ENCODE data around the gene FAM180B. TPM values are rescaled to one million over a fixed set of nuclear protein-coding genes. Genes with fewer than 3 reads are reported as not detected.

The FAM180B gene
- total and polyA plus RNA-seq, 10 of the 15 experiments (the other 5 are each of a cell fraction or from before 2014, with no cell fraction given) = 0.04 to 0.34 TPM; not detected in 8

DNA sequence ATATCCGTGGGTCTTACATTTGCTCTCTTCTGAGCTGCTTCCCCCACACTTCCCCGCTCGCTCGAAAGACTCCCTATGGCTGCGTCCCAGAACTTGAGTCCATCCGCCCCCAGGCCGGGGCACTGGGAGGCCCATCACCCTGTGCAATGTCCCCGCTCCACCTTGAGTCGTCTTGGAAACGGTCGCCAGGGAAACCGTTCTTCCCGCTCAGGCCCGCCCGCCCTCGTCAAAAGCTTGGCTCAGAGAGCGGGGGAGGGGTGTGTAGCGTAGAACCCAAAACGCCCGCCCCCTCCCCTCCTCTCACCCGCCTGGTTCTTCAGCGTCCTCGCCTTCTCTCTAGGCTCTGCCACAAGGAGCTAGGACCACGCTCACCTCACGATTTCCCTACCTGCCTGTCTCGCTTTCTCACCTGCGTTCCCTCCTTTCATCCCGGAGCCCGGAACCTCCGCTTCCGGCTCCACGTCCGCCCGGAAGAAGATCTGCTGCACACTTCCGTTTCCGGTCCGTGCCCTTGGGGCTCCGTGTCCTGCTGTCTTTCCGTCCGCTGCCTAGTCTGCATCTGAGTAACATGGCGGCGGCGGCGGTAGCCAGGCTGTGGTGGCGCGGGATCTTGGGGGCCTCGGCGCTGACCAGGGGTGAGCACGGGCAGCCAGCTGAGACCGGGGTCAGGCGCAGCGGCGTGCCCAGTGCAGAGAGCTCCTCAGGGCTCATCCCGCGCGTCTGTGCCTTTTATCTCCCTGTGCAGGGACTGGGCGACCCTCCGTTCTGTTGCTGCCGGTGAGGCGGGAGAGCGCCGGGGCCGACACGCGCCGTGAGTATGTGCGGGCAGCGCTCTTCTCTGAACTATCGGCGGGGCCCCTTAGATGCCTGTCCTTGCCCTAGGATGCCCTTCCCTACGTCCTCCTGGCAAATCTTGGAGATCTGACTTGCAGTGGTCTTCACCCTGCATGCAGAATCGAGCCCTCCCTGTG, 7.7 kb upstream of the FAM180B start, which contains the start of the genes KBTBD4 and NDUFS3 (continued):
- TF ChIP-seq MXI1 (IDR thresholded peaks at IDR 0.05; ENCODE audit: low read depth, low read length) = peak; percentile 84
- TF ChIP-seq, protein P1, sequence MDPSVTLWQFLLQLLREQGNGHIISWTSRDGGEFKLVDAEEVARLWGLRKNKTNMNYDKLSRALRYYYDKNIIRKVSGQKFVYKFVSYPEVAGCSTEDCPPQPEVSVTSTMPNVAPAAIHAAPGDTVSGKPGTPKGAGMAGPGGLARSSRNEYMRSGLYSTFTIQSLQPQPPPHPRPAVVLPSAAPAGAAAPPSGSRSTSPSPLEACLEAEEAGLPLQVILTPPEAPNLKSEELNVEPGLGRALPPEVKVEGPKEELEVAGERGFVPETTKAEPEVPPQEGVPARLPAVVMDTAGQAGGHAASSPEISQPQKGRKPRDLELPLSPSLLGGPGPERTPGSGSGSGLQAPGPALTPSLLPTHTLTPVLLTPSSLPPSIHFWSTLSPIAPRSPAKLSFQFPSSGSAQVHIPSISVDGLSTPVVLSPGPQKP (IDR thresholded peaks at IDR 0.05; ENCODE audit: low read depth, low read length) = peak; percentile 98
- TF ChIP-seq, protein P2, sequence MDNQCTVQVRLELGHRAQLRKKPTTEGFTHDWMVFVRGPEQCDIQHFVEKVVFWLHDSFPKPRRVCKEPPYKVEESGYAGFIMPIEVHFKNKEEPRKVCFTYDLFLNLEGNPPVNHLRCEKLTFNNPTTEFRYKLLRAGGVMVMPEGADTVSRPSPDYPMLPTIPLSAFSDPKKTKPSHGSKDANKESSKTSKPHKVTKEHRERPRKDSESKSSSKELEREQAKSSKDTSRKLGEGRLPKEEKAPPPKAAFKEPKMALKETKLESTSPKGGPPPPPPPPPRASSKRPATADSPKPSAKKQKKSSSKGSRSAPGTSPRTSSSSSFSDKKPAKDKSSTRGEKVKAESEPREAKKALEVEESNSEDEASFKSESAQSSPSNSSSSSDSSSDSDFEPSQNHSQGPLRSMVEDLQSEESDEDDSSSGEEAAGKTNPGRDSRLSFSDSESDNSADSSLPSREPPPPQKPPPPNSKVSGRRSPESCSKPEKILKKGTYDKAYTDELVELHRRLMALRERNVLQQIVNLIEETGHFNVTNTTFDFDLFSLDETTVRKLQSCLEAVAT (IDR thresholded peaks at IDR 0.05) = peak; percentile 88
- peak; percentile 81 for TF ChIP-seq TBL1XR1 (IDR thresholded peaks at IDR 0.05; ENCODE audit: low read depth, low read length)
- peak; percentile 29 for TF ChIP-seq SMAD1 (IDR thresholded peaks at IDR 0.05; ENCODE audit: low read depth, partially characterized antibody)
- TF ChIP-seq ZNF384 (IDR thresholded peaks at IDR 0.05; ENCODE audit: borderline replicate concordance, low read depth, low read length) = no peak
- TF ChIP-seq SUPT20H (IDR thresholded peaks at IDR 0.05; ENCODE audit: borderline replicate concordance, control insufficient read depth, low read depth, low read length) = no peak
- TF ChIP-seq ZNF207 (IDR thresholded peaks at IDR 0.05; ENCODE audit: borderline replicate concordance) = peak; percentile 98
- TF ChIP-seq, protein P3, sequence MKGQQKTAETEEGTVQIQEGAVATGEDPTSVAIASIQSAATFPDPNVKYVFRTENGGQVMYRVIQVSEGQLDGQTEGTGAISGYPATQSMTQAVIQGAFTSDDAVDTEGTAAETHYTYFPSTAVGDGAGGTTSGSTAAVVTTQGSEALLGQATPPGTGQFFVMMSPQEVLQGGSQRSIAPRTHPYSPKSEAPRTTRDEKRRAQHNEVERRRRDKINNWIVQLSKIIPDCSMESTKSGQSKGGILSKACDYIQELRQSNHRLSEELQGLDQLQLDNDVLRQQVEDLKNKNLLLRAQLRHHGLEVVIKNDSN (IDR thresholded peaks at IDR 0.05; ENCODE audit: borderline replicate concordance, extremely low read length, insufficient read depth, low read depth, low read length) = no peak
- TF ChIP-seq RB1 (IDR thresholded peaks at IDR 0.05; ENCODE audit: borderline replicate concordance) = peak; percentile 97
- TF ChIP-seq KLF5 (IDR thresholded peaks at IDR 0.05; ENCODE audit: partially characterized antibody) = peak; percentile 88
- peak; percentile 86 for TF ChIP-seq CREB1 (IDR thresholded peaks at IDR 0.05; ENCODE audit: low read depth)
- TF ChIP-seq, protein P4, sequence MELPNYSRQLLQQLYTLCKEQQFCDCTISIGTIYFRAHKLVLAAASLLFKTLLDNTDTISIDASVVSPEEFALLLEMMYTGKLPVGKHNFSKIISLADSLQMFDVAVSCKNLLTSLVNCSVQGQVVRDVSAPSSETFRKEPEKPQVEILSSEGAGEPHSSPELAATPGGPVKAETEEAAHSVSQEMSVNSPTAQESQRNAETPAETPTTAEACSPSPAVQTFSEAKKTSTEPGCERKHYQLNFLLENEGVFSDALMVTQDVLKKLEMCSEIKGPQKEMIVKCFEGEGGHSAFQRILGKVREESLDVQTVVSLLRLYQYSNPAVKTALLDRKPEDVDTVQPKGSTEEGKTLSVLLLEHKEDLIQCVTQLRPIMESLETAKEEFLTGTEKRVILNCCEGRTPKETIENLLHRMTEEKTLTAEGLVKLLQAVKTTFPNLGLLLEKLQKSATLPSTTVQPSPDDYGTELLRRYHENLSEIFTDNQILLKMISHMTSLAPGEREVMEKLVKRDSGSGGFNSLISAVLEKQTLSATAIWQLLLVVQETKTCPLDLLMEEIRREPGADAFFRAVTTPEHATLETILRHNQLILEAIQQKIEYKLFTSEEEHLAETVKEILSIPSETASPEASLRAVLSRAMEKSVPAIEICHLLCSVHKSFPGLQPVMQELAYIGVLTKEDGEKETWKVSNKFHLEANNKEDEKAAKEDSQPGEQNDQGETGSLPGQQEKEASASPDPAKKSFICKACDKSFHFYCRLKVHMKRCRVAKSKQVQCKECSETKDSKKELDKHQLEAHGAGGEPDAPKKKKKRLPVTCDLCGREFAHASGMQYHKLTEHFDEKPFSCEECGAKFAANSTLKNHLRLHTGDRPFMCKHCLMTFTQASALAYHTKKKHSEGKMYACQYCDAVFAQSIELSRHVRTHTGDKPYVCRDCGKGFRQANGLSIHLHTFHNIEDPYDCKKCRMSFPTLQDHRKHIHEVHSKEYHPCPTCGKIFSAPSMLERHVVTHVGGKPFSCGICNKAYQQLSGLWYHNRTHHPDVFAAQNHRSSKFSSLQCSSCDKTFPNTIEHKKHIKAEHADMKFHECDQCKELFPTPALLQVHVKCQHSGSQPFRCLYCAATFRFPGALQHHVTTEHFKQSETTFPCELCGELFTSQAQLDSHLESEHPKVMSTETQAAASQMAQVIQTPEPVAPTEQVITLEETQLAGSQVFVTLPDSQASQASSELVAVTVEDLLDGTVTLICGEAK (IDR thresholded peaks at IDR 0.05; ENCODE audit: borderline replicate concordance) = peak; percentile 100
- peak; percentile 90; the same call in 1 of the 2 replicates for TF ChIP-seq CBX5 (IDR thresholded peaks at IDR 0.05; ENCODE audit: low read depth)
- TF ChIP-seq TCF3 (IDR thresholded peaks at IDR 0.05; ENCODE audit: borderline replicate concordance, insufficient read depth, low read depth, low read length) = peak; percentile 62; the same call in 1 of the 2 replicates
- no peak for TF ChIP-seq MTA2 (IDR thresholded peaks at IDR 0.05; ENCODE audit: low read depth)
- peak; percentile 74; the same call in 1 of the 2 replicates for TF ChIP-seq SMAD5 (IDR thresholded peaks at IDR 0.05; ENCODE audit: low read depth)

Measured in GM12878 (cell line).